Measurements from ENCODE around the gene AMH. TPM values are rescaled to one million over a fixed set of nuclear protein-coding genes. Genes with fewer than 3 reads are reported as not detected.
A peak's percentile ranks its signal among the peaks of the same experiment; 100 is the strongest.

Gene AMH
- total and polyA plus RNA-seq, 2 donors = 0.44 TPM; not detected in 1

GRCh38 chr19:2253106-2254063, 4.3 kb downstream of the AMH start:
- H3K27ac ChIP-seq (ENCODE audit: low read depth) = no peak overlapping the region
- peak overlapping the region; percentile 2 for H3K4me3 ChIP-seq (ENCODE audit: low read depth, low read length)
- no peaks in the 10 kb centered on the region for H3K36me3 ChIP-seq (ENCODE audit: insufficient read depth)
- H3K4me1 ChIP-seq (ENCODE audit: insufficient read depth) = peaks cover 1% of the 10 kb centered on the region
- no peak for DNase-seq (ENCODE audit: extremely low spot score)
- 3% methylated on average over 77 of the region's 77 CpGs for WGBS

GRCh38 chr19:2254064-2254872, 5.1 kb downstream of the AMH start:
- no peak overlapping the region for H3K4me3 ChIP-seq (ENCODE audit: low read depth, low read length)
- WGBS = 61% methylated on average over 20 of the region's 20 CpGs
- no peak for DNase-seq (ENCODE audit: extremely low spot score)
- no peaks in the 10 kb centered on the region for H3K36me3 ChIP-seq (ENCODE audit: insufficient read depth)
- H3K4me1 ChIP-seq (ENCODE audit: insufficient read depth) = peaks cover 1% of the 10 kb centered on the region
- H3K27ac ChIP-seq (ENCODE audit: low read depth) = no peak overlapping the region

- no peaks in the 10 kb centered on the region for H3K36me3 ChIP-seq (ENCODE audit: insufficient read depth)
- no peaks in the 10 kb centered on the region for H3K4me1 ChIP-seq (ENCODE audit: insufficient read depth)
- no peak overlapping the region for H3K4me3 ChIP-seq (ENCODE audit: low read depth, low read length)
- no peak overlapping the region for H3K27ac ChIP-seq (ENCODE audit: low read depth)
- DNase-seq (ENCODE audit: extremely low spot score) = no peak
- WGBS = 90% methylated on average over 16 of the region's 16 CpGs
These were observed 6.2 kb downstream of the AMH start for GRCh38 chr19:2255112-2255845.

- no peak for DNase-seq (ENCODE audit: extremely low spot score)
- Histone ChIP-seq H3K36me3 (ENCODE audit: insufficient read depth) (no peaks in the 10 kb centered on the region), H3K4me3 (ENCODE audit: low read depth, low read length) (no peak within 1 kb of the TSS), H3K27ac (ENCODE audit: low read depth) (no peak within 1 kb of the TSS), H3K4me1 (ENCODE audit: insufficient read depth) (no peaks in the 10 kb centered on the region)
- 73% methylated on average over 24 of the region's 24 CpGs for WGBS
These were observed 7.0 kb downstream of the AMH start, which contains the start of gene JSRP1 for GRCh38 chr19:2255982-2256685. JSRP1 (minus strand) TSS chr19:2256417; CDS start chr19:2255314, 1,103 bp downstream.

DNA sequence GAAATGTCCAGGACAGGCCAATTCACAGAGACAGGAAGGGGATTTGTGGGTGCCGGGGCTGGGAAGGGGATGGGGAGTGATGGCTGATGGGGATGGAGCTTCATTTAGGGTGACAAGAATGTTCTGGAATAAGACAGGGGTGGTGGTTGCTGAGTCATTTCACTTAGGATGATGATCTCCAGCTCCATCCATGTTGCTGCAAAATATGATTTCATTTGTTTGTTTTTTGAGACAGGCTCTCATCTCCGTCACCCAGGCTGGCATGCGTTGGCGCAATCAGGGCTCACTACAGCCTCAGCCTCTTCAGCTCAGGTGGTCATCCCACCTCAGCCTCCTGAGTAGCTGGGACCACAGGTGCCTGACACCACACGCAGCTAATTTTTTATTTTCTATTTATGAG, 10.2 kb downstream of the AMH start:
- Histone ChIP-seq H3K36me3 (ENCODE audit: insufficient read depth) (no peaks in the 10 kb centered on the region), H3K4me3 (ENCODE audit: low read depth, low read length) (no peak overlapping the region), H3K4me1 (ENCODE audit: insufficient read depth) (no peaks in the 10 kb centered on the region), H3K27ac (ENCODE audit: low read depth) (no peak overlapping the region)
- no peak for DNase-seq (ENCODE audit: extremely low spot score)
- 77% methylated on average over 5 of the region's 5 CpGs for WGBS

DNA sequence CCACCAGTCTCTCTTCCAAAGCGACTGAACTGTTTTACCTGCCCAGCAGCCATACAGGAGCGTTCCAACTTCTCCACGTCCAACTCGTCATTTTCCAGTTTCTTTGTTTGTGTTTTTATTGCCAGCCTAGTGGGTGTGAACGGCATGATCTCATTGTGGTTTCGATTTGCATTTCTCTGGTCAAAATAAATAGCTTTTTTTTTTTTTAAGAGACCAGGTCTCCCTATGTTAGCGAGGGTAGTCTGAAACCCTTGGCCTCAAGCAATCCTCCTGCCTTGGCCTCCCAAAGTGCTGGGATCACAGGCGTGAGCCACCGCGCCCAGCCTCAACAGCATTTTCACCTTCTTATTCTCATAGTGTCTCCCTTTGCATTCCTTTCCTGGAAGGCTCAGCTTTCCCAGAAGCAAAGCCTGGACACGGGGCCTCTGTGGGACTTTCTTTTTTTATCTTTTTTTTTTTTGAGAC, 11.2 kb downstream of the AMH start:
- 63% methylated on average over 11 of the region's 11 CpGs for WGBS
- DNase-seq (ENCODE audit: extremely low spot score) = no peak

GRCh38 chr19:2261438-2262172, 12.5 kb downstream of the AMH start:
- Histone ChIP-seq H3K4me1 (ENCODE audit: insufficient read depth) (no peaks in the 10 kb centered on the region), H3K4me3 (ENCODE audit: low read depth, low read length) (no peak overlapping the region), H3K36me3 (ENCODE audit: insufficient read depth) (no peaks in the 10 kb centered on the region), H3K27ac (ENCODE audit: low read depth) (no peak overlapping the region)
- WGBS = 70% methylated on average over 7 of the region's 7 CpGs
- DNase-seq (ENCODE audit: extremely low spot score) = no peak

More for the DNA sequence above, 11.2 kb downstream of the AMH start:
- Histone ChIP-seq H3K36me3 (ENCODE audit: insufficient read depth) (no peaks in the 10 kb centered on the region), H3K27ac (ENCODE audit: low read depth) (no peak overlapping the region), H3K4me3 (ENCODE audit: low read depth, low read length) (no peak overlapping the region), H3K4me1 (ENCODE audit: insufficient read depth) (no peaks in the 10 kb centered on the region)

GRCh38 chr19:2266183-2266993, 17.3 kb downstream of the AMH start:
- H3K27ac ChIP-seq (ENCODE audit: low read depth) = no peak overlapping the region
- DNase-seq (ENCODE audit: extremely low spot score) = no peak
- whole genome bisulfite sequencing = 50% methylated on average over 18 of the region's 18 CpGs
- no peaks in the 10 kb centered on the region for H3K36me3 ChIP-seq (ENCODE audit: insufficient read depth)
- H3K4me3 ChIP-seq (ENCODE audit: low read depth, low read length) = no peak overlapping the region
- no peaks in the 10 kb centered on the region for H3K4me1 ChIP-seq (ENCODE audit: insufficient read depth)

GRCh38 chr19:2268480-2268830, 19.3 kb downstream of the AMH start:
- no peak for DNase-seq (ENCODE audit: extremely low spot score)
- Histone ChIP-seq H3K4me3 (ENCODE audit: low read depth, low read length) (no peak overlapping the region), H3K36me3 (ENCODE audit: insufficient read depth) (no peaks in the 10 kb centered on the region), H3K27ac (ENCODE audit: low read depth) (no peak overlapping the region), H3K4me1 (ENCODE audit: insufficient read depth) (no peaks in the 10 kb centered on the region)
- 84% methylated on average over 4 of the region's 4 CpGs for WGBS

- H3K36me3 ChIP-seq (ENCODE audit: insufficient read depth) = no peaks in the 10 kb centered on the region
- no peak for DNase-seq (ENCODE audit: extremely low spot score)
- H3K4me3 ChIP-seq (ENCODE audit: low read depth, low read length) = peak overlapping the region; percentile 97
- no peak overlapping the region for H3K27ac ChIP-seq (ENCODE audit: low read depth)
- 2% methylated on average over 19 of the region's 19 CpGs for WGBS
- H3K4me1 ChIP-seq (ENCODE audit: insufficient read depth) = no peaks in the 10 kb centered on the region
These were observed 19.7 kb downstream of the AMH start for GRCh38 chr19:2268861-2269243.

GRCh38 chr19:2269244-2270156, 20.4 kb downstream of the AMH start:
- peak overlapping the region; percentile 97 for H3K4me3 ChIP-seq (ENCODE audit: low read depth, low read length)
- H3K27ac ChIP-seq (ENCODE audit: low read depth) = peak overlapping the region; percentile 100
- no peaks in the 10 kb centered on the region for H3K4me1 ChIP-seq (ENCODE audit: insufficient read depth)
- H3K36me3 ChIP-seq (ENCODE audit: insufficient read depth) = no peaks in the 10 kb centered on the region
- peak; percentile 90 for DNase-seq (ENCODE audit: extremely low spot score)
- WGBS = under 1% methylated on average over 103 of the region's 103 CpGs

Data from urinary bladder (tissue), 4 donors.